HG02642 (cell line): ENCODE measurements around the gene IL1R2.

Source experiments
- ATAC-seq: cut with Tn5 transposase; IDR thresholded peaks from one replicate; pipeline ENCODE4 v1.9.1; 2021; ENCODE audit warnings: mild to moderate bottlenecking; ENCODE audit not compliant: unreplicated experiment, poor library complexity

IL1R2 gene

DNA sequence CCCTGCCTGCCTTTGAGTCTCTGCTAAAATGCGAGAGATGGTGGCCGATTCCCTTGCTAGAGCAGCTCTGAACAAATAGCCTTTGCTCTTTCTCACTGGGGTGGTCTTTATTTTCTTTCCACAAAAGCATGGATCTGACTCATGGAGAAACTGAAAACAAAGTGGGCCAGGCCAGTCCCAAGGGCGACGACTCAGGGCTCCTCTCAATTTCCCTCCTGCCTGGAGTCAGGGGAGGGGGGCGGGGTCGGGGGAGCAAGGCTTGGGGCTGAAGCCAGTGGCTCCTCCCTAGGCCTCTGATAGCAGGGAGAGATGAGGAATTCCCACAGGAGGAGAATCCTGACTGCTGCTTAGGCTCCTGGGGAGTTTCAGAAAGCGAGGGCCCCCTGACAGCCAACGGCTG, 17.1 kb upstream of the IL1R2 start:
- ATAC-seq, result no peak

DNA sequence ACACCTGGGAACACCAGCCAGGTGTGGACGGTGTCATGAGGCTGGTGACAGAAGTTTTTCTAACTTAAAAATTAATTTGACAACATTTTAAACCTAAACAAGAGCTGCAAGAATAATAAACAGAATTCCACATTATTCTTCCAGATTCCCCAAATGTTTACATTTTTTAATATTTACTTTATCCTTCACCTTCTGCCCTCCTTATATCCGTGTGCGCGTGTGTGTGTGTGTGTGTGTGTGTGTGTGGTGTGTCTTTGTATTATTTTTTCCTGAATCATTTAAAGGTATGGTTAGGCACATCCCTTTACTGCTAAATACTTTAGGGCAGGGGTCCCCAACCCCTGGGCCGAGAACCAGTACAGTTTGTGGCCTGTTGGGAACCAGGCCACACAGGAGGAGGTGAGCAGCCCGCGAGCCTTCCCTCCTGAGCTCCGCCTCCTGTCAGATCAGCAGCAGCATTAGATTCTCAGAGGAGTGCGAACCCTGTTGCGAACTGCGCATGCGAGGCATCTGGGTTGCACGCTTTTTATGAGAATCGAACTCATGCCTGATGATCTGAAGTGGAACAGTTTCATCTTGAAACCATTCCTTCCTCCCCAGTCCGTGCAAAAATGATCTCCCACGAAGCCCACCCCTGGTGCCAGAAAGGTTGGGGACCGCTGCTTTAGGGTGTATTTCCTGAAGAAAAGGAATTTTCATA, 16.4 kb upstream of the IL1R2 start:
- ATAC-seq, result no peak

DNA sequence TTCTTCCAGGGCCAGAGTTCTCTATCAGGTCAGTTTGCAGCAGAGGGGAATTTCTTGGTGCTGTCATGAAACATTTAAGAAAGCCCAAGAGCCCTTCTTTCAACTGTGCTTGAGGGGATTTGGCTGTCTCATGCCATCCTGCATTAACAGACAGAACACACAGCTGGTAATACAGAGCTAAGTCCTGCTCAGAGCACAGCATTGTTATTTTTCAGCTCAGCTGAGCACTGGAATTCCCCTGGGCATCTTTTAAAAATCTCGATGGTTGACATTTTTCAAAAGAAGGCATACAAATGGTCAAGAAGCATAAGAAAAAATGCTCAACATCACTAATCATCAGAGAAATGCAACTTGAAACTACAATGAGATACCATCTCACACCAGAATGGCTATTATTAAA, 14.9 kb upstream of the IL1R2 start:
- ATAC-seq, result no peak

DNA sequence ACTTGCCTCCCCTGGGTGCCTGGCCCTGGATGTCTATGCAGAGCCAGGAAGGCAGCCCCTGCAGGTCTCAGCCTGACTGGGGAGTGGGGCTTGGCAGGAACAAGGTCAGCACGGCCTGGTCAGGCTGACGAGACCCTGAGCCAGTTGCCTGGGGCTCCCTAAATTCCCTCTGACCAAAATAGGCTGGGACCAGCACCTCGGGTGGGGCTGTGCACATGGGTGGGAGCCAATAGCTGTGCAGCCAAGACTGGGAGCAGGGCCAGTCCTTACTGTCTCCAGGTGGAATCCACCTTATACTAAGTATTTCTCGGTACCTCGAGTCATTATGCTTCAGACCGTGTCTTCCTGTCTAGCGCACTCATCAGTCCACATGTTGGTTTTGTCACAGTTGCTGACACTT, 11.4 kb upstream of the IL1R2 start:
- no peak for ATAC-seq

DNA sequence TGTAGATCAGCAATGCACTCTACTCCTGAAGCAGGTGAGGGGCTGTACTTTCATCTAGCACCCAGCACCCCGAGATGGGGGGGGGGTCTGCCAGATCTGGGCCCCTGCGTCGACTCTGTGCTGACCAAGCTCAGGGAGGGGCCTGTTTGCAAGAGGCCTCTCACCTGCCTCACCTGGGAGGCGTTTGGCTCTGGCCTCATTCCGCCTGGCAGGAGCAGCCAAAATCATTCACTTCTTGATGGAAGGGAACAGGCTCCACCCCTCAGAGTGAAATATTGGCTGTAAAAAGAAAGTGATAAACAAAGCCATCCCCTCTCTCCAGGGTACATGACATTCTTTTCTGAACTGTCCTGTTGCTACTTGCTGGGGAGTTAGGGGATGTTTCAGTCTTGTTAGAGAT, 10.7 kb upstream of the IL1R2 start:
- ATAC-seq, result no peak

DNA sequence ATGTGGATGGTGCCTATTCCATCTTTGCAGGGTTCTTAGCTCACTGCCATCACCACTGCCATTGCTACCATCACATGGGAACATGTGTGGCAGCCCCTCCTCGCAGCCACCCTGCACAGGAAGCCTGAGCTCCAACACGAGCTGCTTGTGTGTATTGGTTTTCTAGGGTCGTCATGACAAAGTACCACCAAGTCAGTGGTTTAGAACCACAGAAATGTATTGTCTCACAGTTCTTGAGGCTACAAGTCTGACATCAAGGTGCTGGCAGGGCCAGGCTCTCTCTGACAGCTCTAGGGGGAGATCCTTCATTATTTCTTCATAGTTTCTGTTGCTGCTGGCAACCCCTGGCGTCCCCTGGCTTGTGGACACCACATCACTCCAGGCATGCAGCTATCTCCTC, 10.3 kb upstream of the IL1R2 start:
- no peak for ATAC-seq

DNA sequence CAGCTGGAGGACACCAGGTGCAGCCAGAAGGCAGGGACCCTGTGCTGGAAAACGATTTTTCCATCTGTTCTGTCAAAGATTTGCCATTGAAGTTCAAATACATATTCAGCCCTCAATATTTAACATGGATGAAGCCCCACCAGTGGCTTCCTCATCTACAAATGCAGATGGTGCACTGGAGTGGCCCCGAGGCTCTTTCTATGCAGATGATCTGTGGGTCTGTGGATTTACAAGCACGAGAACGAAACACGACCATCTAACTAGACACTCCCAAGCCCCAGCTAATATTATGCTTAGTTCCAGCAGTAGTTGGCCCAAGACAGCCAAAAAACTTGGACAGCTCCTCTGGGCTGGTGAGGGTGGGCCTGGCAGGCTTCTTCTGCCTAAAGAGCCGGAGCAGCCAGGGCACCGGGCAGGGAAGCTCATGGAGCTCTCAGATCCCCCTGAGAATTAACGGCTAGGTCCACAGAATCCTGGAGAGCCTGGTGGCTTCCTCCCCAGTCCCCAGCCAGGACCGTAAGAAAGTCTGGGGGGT, 9.2 kb upstream of the IL1R2 start:
- no peak for ATAC-seq

DNA sequence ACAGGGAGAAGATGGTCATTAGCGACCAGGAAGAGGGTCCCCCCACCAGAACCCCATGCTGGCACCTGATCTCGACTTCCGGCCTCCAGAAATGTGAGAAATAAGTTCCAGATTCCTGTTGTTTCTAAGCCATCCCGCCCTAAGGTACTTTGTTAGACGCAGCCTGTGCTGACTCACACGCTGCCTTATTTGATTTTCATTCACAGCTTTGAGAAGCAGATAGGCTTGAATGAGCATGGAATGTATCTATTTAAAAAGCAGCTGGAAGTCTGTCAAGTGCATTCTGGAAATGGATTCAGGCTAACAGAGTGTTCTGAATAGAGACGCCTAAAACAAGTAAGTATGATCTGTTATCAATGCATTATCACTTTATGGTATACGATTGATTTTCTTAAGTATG, 8.3 kb upstream of the IL1R2 start:
- no peak for ATAC-seq

DNA sequence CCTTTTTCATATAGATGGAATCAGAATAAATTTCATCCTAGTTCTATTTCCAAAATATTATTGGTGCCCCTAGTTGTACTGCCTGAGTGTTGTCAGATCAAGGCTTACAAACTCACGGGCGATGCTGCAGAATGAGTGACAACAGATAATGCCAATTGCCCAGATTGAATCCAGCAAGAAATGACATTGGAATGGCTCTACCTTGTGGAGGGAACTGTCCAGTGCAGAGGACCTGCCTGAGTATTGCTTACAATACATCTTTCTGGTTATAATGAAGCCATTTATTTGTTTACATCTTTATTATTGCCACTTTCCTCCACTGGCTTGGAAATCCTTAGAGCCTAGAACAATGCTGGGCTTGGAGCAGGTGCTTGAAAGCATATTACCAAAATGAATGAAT, 7.8 kb upstream of the IL1R2 start:
- no peak for ATAC-seq

DNA sequence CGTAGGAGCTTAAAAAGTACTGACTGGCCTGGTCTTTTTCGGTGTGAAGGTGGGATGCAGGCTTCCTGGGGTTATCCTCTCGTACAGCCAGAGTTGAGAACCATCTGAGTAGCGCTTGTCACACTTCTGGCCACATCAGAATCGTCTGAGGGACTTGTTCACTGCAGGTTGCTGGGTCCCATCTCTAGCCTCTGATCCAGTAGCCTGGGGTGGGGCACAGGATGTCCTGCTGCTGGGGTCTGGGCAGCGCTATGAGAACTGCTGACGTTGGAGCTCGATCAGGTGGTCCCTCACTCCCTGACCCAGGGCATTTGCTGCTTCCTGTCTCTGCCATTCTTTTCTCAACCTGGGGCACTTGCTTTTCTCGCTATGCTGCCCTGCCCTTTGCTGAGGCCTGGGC, 7.1 kb upstream of the IL1R2 start:
- no peak for ATAC-seq

DNA sequence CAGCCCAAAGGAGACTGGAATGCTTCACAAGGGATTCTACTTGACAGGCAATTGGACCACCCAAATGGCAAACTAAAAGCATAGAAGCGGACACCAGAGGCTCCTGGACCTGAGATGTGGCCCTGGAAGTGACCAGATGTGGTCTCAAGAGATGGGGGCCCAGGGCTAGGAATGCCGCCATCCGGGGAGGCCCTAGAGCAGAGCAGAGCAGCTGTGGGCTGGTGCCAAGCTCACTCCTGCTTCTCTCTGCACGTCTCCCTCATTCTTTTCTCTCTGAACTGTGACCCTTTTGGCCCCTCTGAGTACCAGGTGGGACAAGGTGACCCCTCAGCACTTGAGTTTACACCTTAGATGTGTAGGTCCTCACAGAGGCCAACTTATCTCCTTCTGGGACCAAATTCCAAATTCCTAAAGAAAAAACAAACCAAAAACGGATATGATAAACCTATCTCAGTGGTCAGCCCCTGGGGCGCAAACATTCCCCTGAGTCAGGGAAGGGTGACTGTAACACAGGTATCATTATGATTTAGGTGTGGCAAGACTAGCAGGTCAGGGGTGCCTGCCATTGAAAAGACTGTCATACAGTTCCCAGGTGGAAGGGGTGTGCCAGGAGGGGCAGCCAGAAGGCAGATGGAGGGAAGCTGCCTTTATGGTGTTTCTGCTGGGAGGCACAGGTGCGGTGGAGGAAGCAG, 6.5 kb upstream of the IL1R2 start:
- ATAC-seq, result no peak

DNA sequence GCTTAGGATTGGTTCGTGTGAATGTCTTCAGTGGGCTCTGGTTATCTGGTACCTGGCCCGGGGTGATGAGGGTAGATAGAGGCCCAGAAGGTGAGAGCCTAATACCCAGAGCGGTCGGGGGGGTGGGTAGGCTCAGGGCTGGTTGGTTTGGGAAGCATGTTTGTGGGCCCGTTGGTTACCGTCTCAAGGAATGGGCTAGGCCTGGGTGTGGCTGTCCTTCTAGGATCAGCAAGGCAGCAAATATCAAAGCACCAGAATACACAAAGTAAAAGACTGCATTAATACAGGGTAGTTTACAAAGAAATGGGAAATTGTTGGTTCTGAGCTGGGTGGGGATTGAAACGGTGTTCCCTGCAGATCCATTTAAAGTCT, 6.0 kb upstream of the IL1R2 start:
- ATAC-seq, result no peak

DNA sequence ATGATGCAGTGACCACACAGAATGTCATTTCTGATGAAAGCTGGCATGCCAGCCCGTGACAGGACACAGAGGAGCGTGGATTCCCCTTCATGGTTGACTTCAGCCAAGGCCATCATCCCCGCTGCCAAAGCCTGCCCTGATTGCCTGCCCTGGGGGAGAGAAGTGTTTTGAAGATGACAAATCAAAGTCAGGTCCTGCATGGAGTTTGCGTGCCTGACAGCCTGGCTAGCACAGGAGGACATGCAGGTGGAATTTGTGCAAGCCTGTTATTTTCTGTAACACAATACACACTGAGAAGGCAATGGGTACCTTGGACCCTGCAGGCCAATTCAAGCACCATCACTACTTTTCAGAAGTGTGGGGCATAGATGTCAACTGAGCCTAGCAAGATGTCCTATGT, 5.4 kb upstream of the IL1R2 start:
- ATAC-seq, result no peak

DNA sequence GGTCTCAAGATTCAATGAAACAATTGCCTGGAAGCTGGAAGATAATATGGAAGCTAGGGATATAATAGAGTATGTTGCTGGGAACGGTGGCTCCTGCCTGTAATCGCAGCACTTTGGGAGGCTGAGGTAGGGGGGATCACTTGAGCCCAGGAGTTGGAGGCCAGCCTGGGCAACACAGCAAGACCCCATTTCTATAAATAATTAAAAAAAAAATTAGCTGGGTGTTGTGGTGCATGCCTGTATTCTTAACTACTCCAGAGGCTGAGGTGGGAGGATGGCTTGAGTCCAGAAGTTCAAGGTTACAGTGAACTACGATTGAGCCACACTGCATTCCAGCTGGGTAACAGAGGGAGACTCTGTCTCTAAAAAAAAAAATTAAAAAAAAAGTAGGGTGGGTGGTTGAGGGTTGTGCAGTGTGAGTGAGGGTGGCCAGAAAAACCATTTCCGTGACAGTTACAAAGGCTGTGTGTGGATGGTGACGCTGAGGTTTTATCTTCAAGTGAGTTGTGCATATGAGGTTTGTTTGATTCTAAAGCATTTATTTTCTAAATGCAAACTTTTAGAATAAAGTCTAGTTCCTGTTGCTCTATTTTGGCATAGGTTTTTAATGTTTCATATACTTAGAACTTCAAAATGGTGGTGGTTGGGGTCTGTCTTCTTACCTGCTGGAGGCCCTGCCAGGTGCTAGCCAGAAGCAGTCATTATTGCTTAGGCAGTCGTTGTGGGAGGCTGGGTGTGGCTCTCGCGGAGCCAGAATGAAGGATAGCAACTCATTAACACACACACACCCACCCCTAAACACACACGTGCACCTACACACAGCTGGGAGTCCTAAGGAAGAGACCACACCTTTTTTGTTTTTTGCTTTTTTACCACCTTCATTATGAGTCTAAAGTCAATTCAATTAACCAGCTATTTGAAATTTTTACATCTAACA, 4.7 kb upstream of the IL1R2 start:
- ATAC-seq, result no peak

DNA sequence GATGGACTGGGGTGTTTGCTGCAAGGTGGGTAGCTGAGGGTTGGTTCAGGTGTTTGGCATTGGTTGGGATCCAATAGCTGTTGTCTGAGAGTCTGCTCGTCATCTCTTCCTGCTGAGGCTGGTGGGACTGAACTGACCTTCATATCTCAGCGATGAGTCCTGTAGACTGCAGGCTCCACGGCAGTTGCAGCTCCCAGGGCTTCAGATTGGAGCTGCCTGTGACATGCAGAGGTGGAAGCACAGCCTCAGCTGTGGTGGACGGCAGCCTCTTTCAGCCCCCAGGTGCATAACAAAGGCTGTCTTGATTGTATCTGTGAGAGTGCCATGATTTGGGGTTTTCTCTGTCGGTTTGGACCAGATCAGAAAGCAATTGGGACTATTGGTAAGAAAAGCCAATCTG, 3.9 kb upstream of the IL1R2 start:
- no peak for ATAC-seq

DNA sequence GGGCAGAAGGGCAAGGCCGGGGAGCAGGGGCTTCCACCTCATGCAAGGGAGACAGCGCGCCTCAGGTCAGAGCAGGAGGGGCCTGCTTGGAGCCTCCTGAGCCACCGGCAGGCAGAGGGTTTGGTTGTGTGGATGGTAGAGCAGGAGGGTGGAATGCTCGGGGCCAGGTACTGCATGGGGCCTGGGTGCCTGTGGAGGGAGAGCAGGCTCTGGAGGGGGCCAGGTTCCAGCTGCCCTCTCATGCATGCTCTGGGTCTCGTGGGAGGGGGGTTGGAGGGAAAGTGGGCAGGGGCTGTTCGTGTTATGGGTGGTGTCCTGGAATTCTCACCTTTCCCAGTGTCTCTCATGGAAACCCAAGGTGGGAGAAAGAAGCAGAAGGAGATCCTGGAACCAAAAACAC, 3.2 kb upstream of the IL1R2 start:
- no peak for ATAC-seq

DNA sequence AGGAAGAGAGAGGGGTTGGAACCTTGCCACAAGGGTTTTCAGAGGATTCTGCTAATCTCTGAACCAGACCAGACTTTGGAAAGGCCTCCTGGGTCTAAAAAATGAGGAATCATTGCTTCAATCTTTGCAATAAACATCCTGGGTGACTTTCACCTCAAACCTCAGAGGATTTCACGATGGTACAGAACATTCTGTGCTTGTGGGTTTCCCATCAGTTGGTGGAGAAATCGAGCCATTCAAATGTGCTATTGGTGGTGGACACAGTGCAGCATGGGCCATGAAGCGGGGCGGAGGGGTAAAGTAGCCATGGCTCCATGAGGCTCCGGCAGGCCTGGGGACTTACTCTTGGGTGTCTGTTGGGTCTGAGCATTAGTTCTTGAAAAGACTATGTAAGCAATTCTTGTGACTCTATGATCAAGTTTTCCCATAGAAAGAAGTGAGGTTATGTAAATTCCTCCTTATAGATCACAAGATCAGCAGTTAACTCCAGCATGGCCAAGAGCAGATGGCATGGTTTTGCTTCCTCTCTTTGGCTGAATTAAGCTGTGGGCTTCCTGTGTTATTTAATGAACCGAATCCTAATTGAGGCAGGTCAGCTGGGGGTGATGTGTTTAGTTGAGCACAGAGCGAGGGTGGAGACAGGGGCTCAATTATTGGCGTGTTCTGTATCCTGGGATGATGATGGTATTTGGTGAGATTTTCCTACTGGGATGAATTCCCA, 1.9 kb upstream of the IL1R2 start:
- ATAC-seq, result no peak

DNA sequence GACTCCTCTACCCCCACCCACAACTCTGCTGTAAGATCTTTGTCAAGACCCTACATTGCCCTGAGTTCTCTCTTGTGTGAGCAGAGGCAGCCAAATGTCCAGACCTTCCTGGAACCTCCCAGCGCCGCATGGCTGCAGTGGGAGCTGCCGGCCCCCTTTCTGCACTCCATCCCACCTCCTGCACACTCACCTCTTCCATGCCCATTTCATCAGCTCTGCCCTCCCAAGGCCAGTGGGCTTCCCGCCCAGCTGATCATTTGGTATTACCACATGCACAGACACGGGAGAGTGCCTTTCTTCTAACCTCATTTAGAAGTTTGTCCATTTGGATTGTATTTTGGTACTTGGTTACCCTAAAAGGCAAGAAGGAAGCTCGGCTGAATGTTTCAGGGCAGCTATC, 2.0 kb downstream of the IL1R2 start:
- no peak for ATAC-seq

DNA sequence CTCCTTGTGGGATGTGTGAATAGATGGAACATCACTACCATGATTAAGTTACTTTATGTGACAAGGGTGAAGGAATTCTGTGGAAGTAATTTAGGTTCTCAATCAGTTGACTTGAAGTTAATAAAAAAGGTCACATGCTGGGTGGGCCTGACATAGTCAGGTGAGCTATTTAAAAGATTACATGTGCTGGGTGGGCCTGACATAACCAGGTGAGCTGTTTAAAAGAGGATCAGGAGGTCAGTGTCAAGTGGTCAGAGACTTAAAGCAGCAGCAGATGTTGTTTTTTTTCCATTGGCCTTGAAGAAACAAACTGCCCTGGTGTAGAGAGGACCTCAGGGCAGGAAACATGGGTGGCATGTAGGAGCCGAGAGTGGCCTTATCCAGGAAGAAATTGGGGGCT, 3.3 kb downstream of the IL1R2 start:
- no peak for ATAC-seq

DNA sequence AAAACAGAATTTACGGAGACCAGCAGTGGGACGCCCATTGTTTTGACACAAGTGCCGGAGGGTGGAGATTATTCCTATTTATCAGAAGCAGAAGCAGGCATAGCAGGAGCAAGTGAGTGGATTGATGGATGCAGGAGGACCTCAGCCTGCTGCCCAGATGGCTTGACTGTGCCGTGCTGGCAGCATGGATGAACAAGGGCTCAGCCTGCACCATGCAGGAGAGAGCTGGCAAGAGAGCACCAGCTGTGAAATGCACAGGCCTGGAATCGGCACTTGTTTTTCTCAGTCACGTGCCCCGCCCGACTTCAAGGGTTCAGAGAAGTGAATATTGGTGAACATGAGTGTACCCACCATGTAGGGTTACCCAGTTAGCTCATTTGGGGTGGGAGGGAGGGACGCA, 4.0 kb downstream of the IL1R2 start:
- ATAC-seq, result no peak

DNA sequence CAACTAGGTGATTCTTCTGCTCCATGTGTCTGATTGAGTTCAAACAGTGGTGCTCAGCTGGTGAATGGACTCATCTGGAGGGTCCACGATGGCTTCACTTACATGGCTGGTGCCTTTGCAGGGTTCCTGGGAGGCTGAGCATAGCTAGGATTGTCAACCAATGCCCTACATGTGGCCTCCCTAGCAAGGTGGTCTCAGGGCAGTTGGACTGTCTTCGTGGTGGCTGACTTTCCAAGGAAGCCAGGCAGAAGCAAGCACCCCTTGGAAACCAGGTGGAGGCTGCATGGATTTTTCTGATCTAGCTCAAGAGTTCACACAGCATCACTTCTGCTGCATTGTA, 6.8 kb downstream of the IL1R2 start:
- ATAC-seq, result no peak
